WTC11 (cell line): Measurements from ENCODE around the gene PPP3CA. TPM values are rescaled to one million over a fixed set of nuclear protein-coding genes. Genes with fewer than 3 reads are reported as not detected.

Experiments used
- ATAC-seq: fragments of 200-7000 bp; cut with Tn5 transposase; 2 replicates; pipeline ENCODE4 v1.10.0; 2021; ENCODE audit warnings: mild to moderate bottlenecking, moderate library complexity
- CTCF ChIA-PET: fragments of 300-600 bp; sonication (Branson Sonifier 250); formaldehyde crosslinking; loops from one replicate; lab custom pipeline; 2021; ENCODE audit warnings: antibody characterized with exemption; lab: Charles Lee
- POLR2A ChIA-PET: fragments of 350-600 bp; sonication (Branson Sonifier 250); formaldehyde crosslinking; loops from one replicate; lab custom pipeline; 2021; ENCODE audit warnings: antibody characterized with exemption; lab: Charles Lee
- DNase-seq: peaks from one replicate; pipeline ENCODE4 v3.0.0; 2021; ENCODE audit warnings: low spot score
- H3K27ac Mint-ChIP-seq: 2 replicates; pipeline ENCODE4 v1.8.0; 2021; ENCODE audit warnings: mixed read lengths
- H3K27me3 Mint-ChIP-seq: 2 replicates; pipeline ENCODE4 v1.8.0; 2021; ENCODE audit warnings: low read depth, mild to moderate bottlenecking, moderate library complexity, mixed read lengths
- H3K36me3 Mint-ChIP-seq: 2 replicates; pipeline ENCODE4 v1.8.0; 2021; ENCODE audit warnings: mixed read lengths
- H3K4me1 Mint-ChIP-seq: 2 replicates; pipeline ENCODE4 v1.8.0; 2022; ENCODE audit warnings: mixed read lengths
- H3K4me3 Mint-ChIP-seq: 2 replicates; pipeline ENCODE4 v1.8.0; 2021; ENCODE audit warnings: mild to moderate bottlenecking, moderate library complexity, mixed read lengths
- H3K9me3 Mint-ChIP-seq: 2 replicates; pipeline ENCODE4 v1.8.0; 2021; ENCODE audit warnings: mixed read lengths
- ELF4 ChIP-seq: sonication (generic); formaldehyde crosslinking; IDR thresholded peaks from 2 replicates; pipeline ENCODE4 v1.8.1; 2022; ENCODE audit warnings: low read depth, mild to moderate bottlenecking, moderate library complexity, missing genetic modification reagents
- EMX1 ChIP-seq: fragments of 250-450 bp; sonication (Bioruptor Pico); IDR thresholded peaks from 2 replicates; pipeline ENCODE4 v1.8.0; 2021; ENCODE audit warnings: mild to moderate bottlenecking
- ETV6 ChIP-seq: sonication (generic); formaldehyde crosslinking; IDR thresholded peaks from 2 replicates; pipeline ENCODE4 v1.8.1; 2022; ENCODE audit warnings: mild to moderate bottlenecking, missing genetic modification reagents
- GTF2I ChIP-seq: fragments of 250-450 bp; sonication (Bioruptor Pico); conservative IDR thresholded peaks from 2 replicates; pipeline ENCODE4 v1.4.0; 2021; ENCODE audit warnings: mild to moderate bottlenecking
- JAZF1 ChIP-seq: fragments of 250-450 bp; sonication (Bioruptor Pico); IDR thresholded peaks from 2 replicates; pipeline ENCODE4 v1.9.0; 2021; ENCODE audit warnings: moderate library complexity, mild to moderate bottlenecking, inconsistent platforms
- JUN ChIP-seq: sonication (generic); formaldehyde crosslinking; IDR thresholded peaks from 2 replicates; pipeline ENCODE4 v1.8.0; 2023; ENCODE audit warnings: mild to moderate bottlenecking, missing genetic modification reagents
- MYBL2 ChIP-seq: sonication (generic); formaldehyde crosslinking; IDR thresholded peaks from 2 replicates; pipeline ENCODE4 v1.8.1; 2023; ENCODE audit warnings: mild to moderate bottlenecking, moderate library complexity, missing genetic modification reagents
- NFATC4 ChIP-seq: fragments of 250-450 bp; sonication (Bioruptor Pico); IDR thresholded peaks from 2 replicates; pipeline ENCODE4 v1.9.0; 2021; ENCODE audit warnings: mild to moderate bottlenecking
- NR1H2 ChIP-seq: sonication (generic); formaldehyde crosslinking; IDR thresholded peaks from 2 replicates; pipeline ENCODE4 v1.9.0; 2021; ENCODE audit warnings: mild to moderate bottlenecking, moderate library complexity, missing genetic modification reagents
- OVOL2 ChIP-seq: fragments of 250-450 bp; sonication (Bioruptor Pico); IDR thresholded peaks from 2 replicates; pipeline ENCODE4 v1.9.0; 2021; ENCODE audit warnings: mild to moderate bottlenecking, borderline replicate concordance
- RORB ChIP-seq: fragments of 250-450 bp; sonication (Bioruptor Pico); IDR thresholded peaks from 2 replicates; pipeline ENCODE4 v1.9.0; 2021; ENCODE audit warnings: mild to moderate bottlenecking
- TEAD1 ChIP-seq: sonication (generic); formaldehyde crosslinking; IDR thresholded peaks from 2 replicates; pipeline ENCODE4 v1.8.0; 2022; ENCODE audit warnings: mild to moderate bottlenecking, missing genetic modification reagents
- ZNF138 ChIP-seq: sonication (generic); formaldehyde crosslinking; conservative IDR thresholded peaks from 2 replicates; pipeline ENCODE4 v1.8.1; 2022; ENCODE audit warnings: mild to moderate bottlenecking, moderate library complexity, missing genetic modification reagents
- ZNF232 ChIP-seq: sonication (generic); formaldehyde crosslinking; IDR thresholded peaks from 2 replicates; pipeline ENCODE4 v1.8.0; 2022; ENCODE audit warnings: mild to moderate bottlenecking, missing genetic modification reagents
- ZNF317 ChIP-seq: sonication (generic); formaldehyde crosslinking; IDR thresholded peaks from 2 replicates; pipeline ENCODE4 v1.8.1; 2023; ENCODE audit warnings: low read depth, mild to moderate bottlenecking, moderate library complexity, missing genetic modification reagents, borderline replicate concordance
- ZNF416 ChIP-seq: fragments of 250-450 bp; sonication (Bioruptor Pico); IDR thresholded peaks from 2 replicates; pipeline ENCODE4 v1.9.0; 2021; ENCODE audit warnings: mild to moderate bottlenecking, inconsistent platforms
- ZNF512 ChIP-seq: sonication (generic); formaldehyde crosslinking; IDR thresholded peaks from 2 replicates; pipeline ENCODE4 v1.8.1; 2022; ENCODE audit warnings: missing genetic modification reagents, borderline replicate concordance
- ZNF671 ChIP-seq: fragments of 250-450 bp; sonication (Bioruptor Pico); IDR thresholded peaks from 2 replicates; pipeline ENCODE4 v1.8.0; 2021; ENCODE audit warnings: mild to moderate bottlenecking
- total RNA-seq: library from RNA; stranded (reverse); gene quantifications from 3 replicates; pipeline ENCODE4 v1.2.3, GENCODE V29; 2021
- TF ChIP-seq, protein P1 (sequence below): sonication (generic); formaldehyde crosslinking; IDR thresholded peaks from 2 replicates; pipeline ENCODE4 v1.8.0; 2022; ENCODE audit warnings: mild to moderate bottlenecking, missing genetic modification reagents
- TF ChIP-seq, protein P2 (sequence below): sonication (generic); formaldehyde crosslinking; conservative IDR thresholded peaks from 2 replicates; pipeline ENCODE4 v1.8.1; 2022; ENCODE audit warnings: mild to moderate bottlenecking, missing genetic modification reagents
- TF ChIP-seq, protein P3 (sequence below): sonication (generic); formaldehyde crosslinking; IDR thresholded peaks from 2 replicates; pipeline ENCODE4 v1.8.1; 2022; ENCODE audit warnings: mild to moderate bottlenecking, moderate library complexity, missing genetic modification reagents
- TF ChIP-seq, protein P4 (sequence below): sonication (generic); formaldehyde crosslinking; IDR thresholded peaks from 2 replicates; pipeline ENCODE4 v1.8.1; 2023; ENCODE audit warnings: mild to moderate bottlenecking, missing genetic modification reagents, moderate library complexity

PPP3CA gene
- total RNA-seq, 1 experiment from 2014 or later: 41.6 TPM

- TF ChIP-seq ZNF512 (CRISPR knock-in tag) (no peak), OVOL2 (CRISPR knock-in tag) (no peak), MYBL2 (no peak), EMX1 (CRISPR knock-in tag) (no peak), RORB (CRISPR knock-in tag) (no peak), JUN (no peak), TEAD1 (CRISPR knock-in tag) (peak; percentile 85; the same call in 1 of the 2 replicates)
- TF ChIP-seq, protein P1, sequence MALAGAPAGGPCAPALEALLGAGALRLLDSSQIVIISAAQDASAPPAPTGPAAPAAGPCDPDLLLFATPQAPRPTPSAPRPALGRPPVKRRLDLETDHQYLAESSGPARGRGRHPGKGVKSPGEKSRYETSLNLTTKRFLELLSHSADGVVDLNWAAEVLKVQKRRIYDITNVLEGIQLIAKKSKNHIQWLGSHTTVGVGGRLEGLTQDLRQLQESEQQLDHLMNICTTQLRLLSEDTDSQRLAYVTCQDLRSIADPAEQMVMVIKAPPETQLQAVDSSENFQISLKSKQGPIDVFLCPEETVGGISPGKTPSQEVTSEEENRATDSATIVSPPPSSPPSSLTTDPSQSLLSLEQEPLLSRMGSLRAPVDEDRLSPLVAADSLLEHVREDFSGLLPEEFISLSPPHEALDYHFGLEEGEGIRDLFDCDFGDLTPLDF (CRISPR knock-in tag): no peak
Observed at GRCh38 chr4:101031971-101032370, 315.4 kb downstream of the PPP3CA start (continued).

DNA sequence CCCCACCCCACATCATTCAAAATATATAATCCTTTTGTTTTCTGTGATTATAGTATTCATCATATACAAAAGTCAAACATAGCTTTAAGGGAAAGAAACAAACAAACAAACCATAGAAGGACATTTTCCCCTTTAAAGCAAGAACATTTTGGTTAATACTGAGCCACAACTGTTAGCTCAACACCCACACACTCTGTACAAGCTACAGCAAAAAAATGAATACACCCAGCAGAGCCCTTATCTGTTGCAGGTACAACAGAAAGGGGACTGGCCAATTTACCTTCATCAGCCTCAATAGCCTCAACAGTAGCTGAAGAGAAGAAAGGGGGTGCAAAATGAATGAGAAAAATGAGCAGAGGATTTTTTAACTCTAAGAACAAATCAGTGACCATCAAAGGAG, 318.4 kb downstream of the PPP3CA start:
- no peak overlapping the region for H3K4me3 Mint-ChIP-seq
- H3K4me1 Mint-ChIP-seq: peaks cover 53% of the 10 kb centered on the region
- no peaks in the 10 kb centered on the region for H3K36me3 Mint-ChIP-seq
- no peaks in the 10 kb centered on the region for H3K9me3 Mint-ChIP-seq
- H3K27me3 Mint-ChIP-seq: no peaks in the 10 kb centered on the region
- ChIA-PET POLR2A (no interaction called here), CTCF (interaction anchor here (0.7 kb wide), 2 partner anchors 657 to 752 kb away, joined by 3 to 5 read pairs; no protein-coding TSS in a partner anchor)
- DNase-seq (no peak), ATAC-seq (no peak)
- no peak for TF ChIP-seq ZNF138
- peak overlapping the region; percentile 57; the same call in 1 of the 2 replicates for H3K27ac Mint-ChIP-seq

DNA sequence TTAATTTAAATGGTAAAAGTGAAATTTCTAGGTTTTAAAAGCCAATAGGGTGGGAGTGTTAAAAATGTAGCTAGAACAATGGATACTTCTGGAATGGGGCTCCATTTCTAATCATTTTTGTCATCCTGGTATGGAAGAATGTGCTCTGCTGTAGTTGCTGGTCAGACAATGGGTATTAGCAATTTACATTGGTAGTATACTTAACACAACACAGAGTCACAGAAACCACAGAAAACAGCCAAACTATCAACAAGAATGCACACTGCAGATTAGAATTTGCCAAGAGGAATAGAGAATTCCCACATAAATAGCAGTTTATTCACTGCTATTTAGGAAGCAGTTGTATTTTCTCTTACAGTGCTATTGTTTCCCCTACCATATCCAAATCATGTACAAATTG, 319.6 kb downstream of the PPP3CA start:
- H3K9me3 Mint-ChIP-seq: no peaks in the 10 kb centered on the region
- H3K27ac Mint-ChIP-seq: no peak overlapping the region
- no peak overlapping the region for H3K4me3 Mint-ChIP-seq
- peaks cover 4% of the 10 kb centered on the region; the same call in 1 of the 2 replicates for H3K36me3 Mint-ChIP-seq
- ATAC-seq (no peak), DNase-seq (no peak)
- POLR2A ChIA-PET: no interaction called here
- no peaks in the 10 kb centered on the region for H3K27me3 Mint-ChIP-seq
- no peak for TF ChIP-seq NR1H2 (CRISPR knock-in tag)
- TF ChIP-seq NFATC4 (CRISPR knock-in tag): no peak
- no peak for TF ChIP-seq ETV6 (CRISPR knock-in tag)
- TF ChIP-seq GTF2I: no peak
- TF ChIP-seq ELF4: no peak
- no peak for TF ChIP-seq ZNF512 (CRISPR knock-in tag)
- TF ChIP-seq ZNF416: no peak
- TF ChIP-seq, protein P2, sequence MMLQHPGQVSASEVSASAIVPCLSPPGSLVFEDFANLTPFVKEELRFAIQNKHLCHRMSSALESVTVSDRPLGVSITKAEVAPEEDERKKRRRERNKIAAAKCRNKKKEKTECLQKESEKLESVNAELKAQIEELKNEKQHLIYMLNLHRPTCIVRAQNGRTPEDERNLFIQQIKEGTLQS (CRISPR knock-in tag): no peak
- TF ChIP-seq ZNF671: no peak
- TF ChIP-seq, protein P3, sequence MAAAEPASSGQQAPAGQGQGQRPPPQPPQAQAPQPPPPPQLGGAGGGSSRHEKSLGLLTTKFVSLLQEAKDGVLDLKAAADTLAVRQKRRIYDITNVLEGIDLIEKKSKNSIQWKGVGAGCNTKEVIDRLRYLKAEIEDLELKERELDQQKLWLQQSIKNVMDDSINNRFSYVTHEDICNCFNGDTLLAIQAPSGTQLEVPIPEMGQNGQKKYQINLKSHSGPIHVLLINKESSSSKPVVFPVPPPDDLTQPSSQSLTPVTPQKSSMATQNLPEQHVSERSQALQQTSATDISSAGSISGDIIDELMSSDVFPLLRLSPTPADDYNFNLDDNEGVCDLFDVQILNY (CRISPR knock-in tag): no peak
- no peak for TF ChIP-seq ZNF317 (CRISPR knock-in tag)
- TF ChIP-seq, protein P4, sequence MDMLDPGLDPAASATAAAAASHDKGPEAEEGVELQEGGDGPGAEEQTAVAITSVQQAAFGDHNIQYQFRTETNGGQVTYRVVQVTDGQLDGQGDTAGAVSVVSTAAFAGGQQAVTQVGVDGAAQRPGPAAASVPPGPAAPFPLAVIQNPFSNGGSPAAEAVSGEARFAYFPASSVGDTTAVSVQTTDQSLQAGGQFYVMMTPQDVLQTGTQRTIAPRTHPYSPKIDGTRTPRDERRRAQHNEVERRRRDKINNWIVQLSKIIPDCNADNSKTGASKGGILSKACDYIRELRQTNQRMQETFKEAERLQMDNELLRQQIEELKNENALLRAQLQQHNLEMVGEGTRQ: no peak
- TF ChIP-seq, protein P1 (CRISPR knock-in tag): no peak
- no peak for TF ChIP-seq JAZF1 (CRISPR knock-in tag)
- TF ChIP-seq ZNF232 (CRISPR knock-in tag): no peak
- CTCF ChIA-PET: interaction anchor here (1.2 kb wide), 1 partner anchor 179 kb away, joined by 3 read pairs; no protein-coding TSS in a partner anchor
- H3K4me1 Mint-ChIP-seq: peaks cover 47% of the 10 kb centered on the region
